ENCODE measurements around the gene CATSPERB. TPM values are rescaled to one million over a fixed set of nuclear protein-coding genes. Genes with fewer than 3 reads are reported as not detected.
"Not testable (repeated sequence)": the region's sequence is repeated elsewhere in the genome, so short reads cannot be mapped to it uniquely, and the experiment has no call there.

CATSPERB gene
- total RNA-seq, 1 donor from 2014 or later = 3.0 TPM

DNA sequence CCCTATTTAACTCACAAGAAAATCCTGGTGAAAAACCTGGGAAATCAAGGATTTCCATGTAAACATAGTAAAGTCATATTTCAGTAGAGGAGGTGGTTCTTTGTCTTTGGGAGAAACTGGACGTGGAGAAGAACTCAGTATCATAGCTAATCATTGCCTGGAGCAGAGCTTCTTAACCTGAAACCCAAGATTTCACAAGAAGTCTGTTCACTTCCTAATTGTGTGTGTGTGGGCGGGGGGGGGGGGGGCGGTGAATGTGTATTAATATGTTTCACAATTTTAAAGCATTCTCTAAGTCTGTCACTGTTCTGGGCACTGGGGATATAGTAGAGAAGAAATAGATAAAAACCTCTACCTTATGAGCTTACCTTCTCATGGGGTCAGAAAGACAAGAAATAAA lies 125.0 kb downstream of the CATSPERB start:
- H3K27me3 ChIP-seq = no peaks in the 10 kb centered on the region
- no peak overlapping the region for H3K4me3 ChIP-seq
- no peaks in the 10 kb centered on the region for H3K4me1 ChIP-seq
- no peaks in the 10 kb centered on the region for H3K9me3 ChIP-seq
- intact Hi-C loops (cut with DNase I) = no loop called here
- DNase-seq = no peak
- no peaks in the 10 kb centered on the region for H3K36me3 ChIP-seq
- H3K27ac ChIP-seq = no peak overlapping the region
- TF ChIP-seq, protein P1, sequence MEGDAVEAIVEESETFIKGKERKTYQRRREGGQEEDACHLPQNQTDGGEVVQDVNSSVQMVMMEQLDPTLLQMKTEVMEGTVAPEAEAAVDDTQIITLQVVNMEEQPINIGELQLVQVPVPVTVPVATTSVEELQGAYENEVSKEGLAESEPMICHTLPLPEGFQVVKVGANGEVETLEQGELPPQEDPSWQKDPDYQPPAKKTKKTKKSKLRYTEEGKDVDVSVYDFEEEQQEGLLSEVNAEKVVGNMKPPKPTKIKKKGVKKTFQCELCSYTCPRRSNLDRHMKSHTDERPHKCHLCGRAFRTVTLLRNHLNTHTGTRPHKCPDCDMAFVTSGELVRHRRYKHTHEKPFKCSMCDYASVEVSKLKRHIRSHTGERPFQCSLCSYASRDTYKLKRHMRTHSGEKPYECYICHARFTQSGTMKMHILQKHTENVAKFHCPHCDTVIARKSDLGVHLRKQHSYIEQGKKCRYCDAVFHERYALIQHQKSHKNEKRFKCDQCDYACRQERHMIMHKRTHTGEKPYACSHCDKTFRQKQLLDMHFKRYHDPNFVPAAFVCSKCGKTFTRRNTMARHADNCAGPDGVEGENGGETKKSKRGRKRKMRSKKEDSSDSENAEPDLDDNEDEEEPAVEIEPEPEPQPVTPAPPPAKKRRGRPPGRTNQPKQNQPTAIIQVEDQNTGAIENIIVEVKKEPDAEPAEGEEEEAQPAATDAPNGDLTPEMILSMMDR (IDR thresholded peaks at IDR 0.05) = no peak
- ATAC-seq = peak; percentile 59

DNA sequence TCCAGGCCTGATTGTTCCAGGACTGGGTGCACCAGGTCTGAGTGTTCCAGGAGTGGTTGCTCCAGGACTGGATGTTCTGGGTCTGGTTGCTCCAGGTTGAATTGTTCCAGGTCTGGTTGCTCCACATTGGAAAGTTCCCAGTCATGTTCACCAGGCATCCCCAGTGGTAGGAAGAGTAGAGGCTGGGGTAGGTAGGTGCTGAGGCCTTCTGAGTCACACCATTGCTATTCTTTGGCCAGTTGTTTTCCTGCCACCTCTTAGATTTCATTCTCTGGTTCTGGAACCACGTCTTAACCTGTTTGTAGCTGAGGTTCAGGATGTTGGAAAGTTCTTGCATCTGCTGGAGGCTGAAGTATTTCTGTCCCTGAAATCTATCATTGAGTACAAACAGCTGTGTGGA lies 127.3 kb downstream of the CATSPERB start:
- H3K27ac ChIP-seq; H3K9me3 ChIP-seq; ATAC-seq; H3K27me3 ChIP-seq; H3K36me3 ChIP-seq; intact Hi-C loops (cut with DNase I); H3K4me1 ChIP-seq; H3K4me3 ChIP-seq; DNase-seq: not testable (repeated sequence)

DNA sequence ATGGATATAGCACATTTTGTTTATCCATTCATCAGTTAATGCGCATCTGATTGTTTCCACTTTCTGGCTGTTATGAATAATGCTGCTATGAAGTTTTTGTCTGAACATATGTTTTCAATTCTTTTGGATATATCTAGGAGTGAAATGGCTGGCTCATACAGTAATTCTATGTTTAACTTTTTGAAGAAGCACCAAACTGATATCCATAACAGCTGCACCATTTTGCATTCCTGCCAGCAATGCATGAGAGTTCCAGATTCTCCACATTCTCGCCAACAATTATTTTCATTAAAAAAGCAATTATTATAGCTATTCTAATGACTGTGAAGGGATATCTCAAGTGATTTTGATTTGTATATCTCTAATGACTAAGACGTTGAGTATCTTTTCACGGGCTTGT lies 131.9 kb downstream of the CATSPERB start:
- intact Hi-C loops (cut with DNase I) = no loop called here
- ATAC-seq = no peak

DNA sequence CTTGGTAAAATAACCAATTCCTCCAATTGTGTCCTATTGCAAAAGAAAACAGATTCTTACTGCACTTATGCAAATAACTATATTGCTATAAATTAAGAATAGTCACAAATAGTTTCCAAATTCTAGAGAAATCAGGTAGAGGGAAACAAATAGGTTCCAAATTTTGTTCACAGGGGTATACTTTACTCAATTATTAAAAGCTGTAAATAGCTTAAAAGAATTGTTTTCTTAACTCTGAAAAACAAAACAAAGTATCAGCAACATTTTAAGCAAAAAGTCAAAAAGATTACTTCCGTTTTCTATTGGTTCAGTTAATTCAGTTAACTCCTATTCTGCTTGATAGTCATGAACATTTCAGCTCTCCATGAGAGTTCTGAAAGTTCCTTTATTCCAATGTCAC lies 136.2 kb downstream of the CATSPERB start:
- DNase-seq (no peak), ATAC-seq (no peak)
- Histone ChIP-seq H3K27me3 (no peaks in the 10 kb centered on the region), H3K27ac (no peak overlapping the region), H3K4me3 (no peak overlapping the region), H3K4me1 (no peaks in the 10 kb centered on the region), H3K36me3 (no peaks in the 10 kb centered on the region), H3K9me3 (peaks cover 4% of the 10 kb centered on the region)
- intact Hi-C loops (cut with DNase I) = no loop called here
- TF ChIP-seq, protein P1 (IDR thresholded peaks at IDR 0.05) = no peak

More for the DNA sequence above, 131.9 kb downstream of the CATSPERB start:
- TF ChIP-seq, protein P1 (IDR thresholded peaks at IDR 0.05) = no peak
- H3K27me3 ChIP-seq = no peaks in the 10 kb centered on the region
- no peak for DNase-seq
- H3K9me3 ChIP-seq = peaks cover 4% of the 10 kb centered on the region
- no peak overlapping the region for H3K4me3 ChIP-seq
- H3K27ac ChIP-seq = no peak overlapping the region
- H3K36me3 ChIP-seq = no peaks in the 10 kb centered on the region
- H3K4me1 ChIP-seq = no peaks in the 10 kb centered on the region

DNA sequence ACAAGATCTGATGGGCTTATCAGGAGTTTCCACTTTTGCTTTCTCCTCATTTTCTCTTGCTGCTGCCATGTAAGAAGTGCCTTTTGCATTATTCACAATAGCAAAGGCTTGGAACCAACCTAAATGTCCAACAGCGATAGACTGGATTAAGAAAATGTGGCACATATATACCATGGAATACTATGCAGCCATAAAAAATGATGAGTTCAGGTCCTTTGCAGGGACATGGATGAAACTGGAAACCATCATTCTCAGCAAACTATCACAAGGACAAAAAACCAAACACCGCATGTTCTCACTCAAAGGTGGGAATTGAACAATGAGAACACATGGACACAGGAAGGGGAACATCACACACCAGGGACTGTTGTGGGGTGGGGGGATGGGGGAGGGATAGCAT lies 137.9 kb downstream of the CATSPERB start:
- H3K36me3 ChIP-seq; DNase-seq; H3K9me3 ChIP-seq; H3K27ac ChIP-seq; H3K27me3 ChIP-seq; H3K4me1 ChIP-seq; ATAC-seq; intact Hi-C loops (cut with DNase I); H3K4me3 ChIP-seq: not testable (repeated sequence)

DNA sequence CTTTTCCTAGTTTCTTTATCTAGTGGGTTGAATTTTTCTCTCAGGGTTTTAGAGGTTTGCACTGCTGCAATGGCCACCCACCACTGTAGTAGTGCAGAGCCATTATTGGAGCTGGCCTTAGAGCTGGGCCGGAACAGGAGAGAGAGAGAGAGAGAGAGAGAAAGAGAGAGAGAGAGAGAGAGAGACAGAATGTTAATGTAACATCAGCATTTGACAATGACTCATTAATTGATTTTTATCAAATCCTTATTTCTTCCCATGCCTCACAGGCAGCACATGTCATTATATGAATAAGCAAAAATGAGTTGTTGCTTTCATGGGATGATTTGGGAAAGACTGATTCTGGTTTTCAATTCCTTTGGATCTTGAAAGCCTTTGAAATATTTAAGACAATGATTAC lies 145.5 kb downstream of the CATSPERB start:
- no peak overlapping the region for H3K4me3 ChIP-seq
- DNase-seq (no peak), ATAC-seq (no peak)
- intact Hi-C loops (cut with DNase I) = no loop called here
- no peaks in the 10 kb centered on the region for H3K4me1 ChIP-seq
- no peaks in the 10 kb centered on the region for H3K27me3 ChIP-seq
- no peaks in the 10 kb centered on the region for H3K9me3 ChIP-seq
- H3K36me3 ChIP-seq = no peaks in the 10 kb centered on the region
- H3K27ac ChIP-seq = no peak overlapping the region
- TF ChIP-seq, protein P1 (IDR thresholded peaks at IDR 0.05) = no peak

DNA sequence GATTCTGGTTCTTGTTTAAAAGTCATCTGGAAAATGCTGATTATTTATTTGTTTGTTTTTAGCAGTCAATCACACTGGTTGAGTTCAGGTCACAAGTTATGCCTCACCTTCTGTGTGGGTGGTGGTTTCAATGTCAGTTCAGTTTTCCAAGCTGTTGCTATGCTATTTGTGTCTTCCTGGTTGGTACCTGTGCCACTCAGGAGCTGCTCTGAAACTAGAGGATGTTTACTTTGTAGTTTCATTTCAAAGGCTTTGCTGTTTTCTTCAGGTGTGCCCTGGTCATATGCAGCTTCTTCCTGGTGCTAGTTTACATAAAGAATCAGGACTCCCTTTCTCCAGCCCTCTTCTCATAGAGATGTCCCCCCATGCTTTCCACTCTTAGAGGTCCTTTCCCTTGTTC lies 146.0 kb downstream of the CATSPERB start:
- TF ChIP-seq, protein P1 (IDR thresholded peaks at IDR 0.05) = no peak
- H3K4me1 ChIP-seq = no peaks in the 10 kb centered on the region
- DNase-seq = no peak
- H3K27me3 ChIP-seq = peaks cover 5% of the 10 kb centered on the region
- no peaks in the 10 kb centered on the region for H3K9me3 ChIP-seq
- H3K36me3 ChIP-seq = no peaks in the 10 kb centered on the region
- intact Hi-C loops (cut with DNase I) = no loop called here
- no peak overlapping the region for H3K27ac ChIP-seq
- H3K4me3 ChIP-seq = no peak overlapping the region
- ATAC-seq = no peak

All from upper lobe of right lung (tissue), 1 donor.